Cardiac muscle cell (in vitro differentiated cells and primary cell): ENCODE measurements around the gene KRTAP4-2. TPM values are rescaled to one million over a fixed set of nuclear protein-coding genes. Genes with fewer than 3 reads are reported as not detected.

ENCODE experiments used
- DNase-seq, 2 donors: peaks; one replicate each; pipeline versions ENCODE4 v3.0.0 to v3.0.0-alpha.2; 2010 to 2017; ENCODE audit warnings: low read depth in 1 of 2, low spot score in 1 of 2
- H3K27ac ChIP-seq: fragments of 200-600 bp; sonication (generic); 2 replicates; pipeline ENCODE4 v1.5.1; 2016
- H3K27me3 ChIP-seq: fragments of 200-600 bp; sonication (generic); 2 replicates; pipeline ENCODE4 v1.6.0; 2016; ENCODE audit warnings: control low read depth
- H3K36me3 ChIP-seq: fragments of 200-600 bp; sonication (generic); 2 replicates; pipeline ENCODE4 v1.5.1; 2016; ENCODE audit warnings: control low read depth
- H3K4me1 ChIP-seq: fragments of 200-600 bp; sonication (generic); 2 replicates; pipeline ENCODE4 v1.8.1; 2017; ENCODE audit warnings: low read depth, mild to moderate bottlenecking, mixed run types
- H3K4me3 ChIP-seq: fragments of 200-600 bp; sonication (generic); 2 replicates; pipeline ENCODE4 v1.5.1; 2016; ENCODE audit warnings: mild to moderate bottlenecking
- H3K9me3 ChIP-seq: fragments of 200-600 bp; sonication (generic); 2 replicates; pipeline ENCODE4 v1.5.1; 2017; ENCODE audit warnings: low read depth, mild to moderate bottlenecking, control low read depth
- CTCF ChIP-seq: IDR thresholded peaks from 2 replicates; pipeline ENCODE4 v1.5.1; 2012; ENCODE audit warnings: low read depth, mild to moderate bottlenecking, low read length
- polyA plus RNA-seq: library from polyadenylated mRNA; unstranded; fragments of >200 nt; fragmentation: Nextera tagmentation; extraction: Ambion mirVana; gene quantifications from 2 replicates; pipeline ENCODE4 v1.2.1, GENCODE V29; 2016
- total RNA-seq: library from RNA; depleted of rRNA; stranded (reverse); fragments of >200 nt; gene quantifications from 2 replicates; pipeline ENCODE4 v1.2.3, GENCODE V29; 2016

Gene KRTAP4-2
- total and polyA plus RNA-seq, 2 experiments from 2014 or later = not detected

GRCh38 chr17:41133880-41134735 is 43.9 kb downstream of the KRTAP4-2 start:
- no peak for TF ChIP-seq CTCF
- no peak for DNase-seq
- no peak overlapping the region for H3K4me3 ChIP-seq
- no peaks in the 10 kb centered on the region for H3K36me3 ChIP-seq
- no peaks in the 10 kb centered on the region for H3K4me1 ChIP-seq
- no peak overlapping the region for H3K27ac ChIP-seq
- no peaks in the 10 kb centered on the region for H3K27me3 ChIP-seq
- H3K9me3 ChIP-seq = no peaks in the 10 kb centered on the region

GRCh38 chr17:41131979-41132378 is 46.0 kb downstream of the KRTAP4-2 start:
- Histone ChIP-seq H3K4me1 (no peaks in the 10 kb centered on the region), H3K36me3 (no peaks in the 10 kb centered on the region), H3K27ac (no peak overlapping the region), H3K4me3 (no peak overlapping the region), H3K27me3 (no peaks in the 10 kb centered on the region), H3K9me3 (no peaks in the 10 kb centered on the region)
- no peak for TF ChIP-seq CTCF
- no peak for DNase-seq

Other genes starting within 250 kb of the KRTAP4-2 start
Only the 30 nearest of the 41 such genes appear.
- gene KRTAP1-5, start 151.0 kb downstream of the KRTAP4-2 start, total RNA-seq = not detected in 2 replicates
- gene KRTAP1-5, start 151.0 kb downstream of the KRTAP4-2 start, polyA plus RNA-seq = not detected in 2 replicates
- gene KRTAP1-4, start 148.0 kb downstream of the KRTAP4-2 start, total RNA-seq = not detected in 2 replicates
- gene KRTAP1-4, start 148.0 kb downstream of the KRTAP4-2 start, polyA plus RNA-seq = not detected in 2 replicates
- not detected in 2 replicates for gene KRTAP1-3, start 143.3 kb downstream of the KRTAP4-2 start, total RNA-seq
- gene KRTAP1-3, start 143.3 kb downstream of the KRTAP4-2 start, polyA plus RNA-seq = not detected in 2 replicates
- not detected in 2 replicates for gene KRTAP1-1, start 136.8 kb downstream of the KRTAP4-2 start, total RNA-seq
- gene KRTAP1-1, start 136.8 kb downstream of the KRTAP4-2 start, polyA plus RNA-seq = not detected in 2 replicates
- gene KRTAP2-1, start 130.9 kb downstream of the KRTAP4-2 start, total RNA-seq = not detected in 2 replicates
- not detected in 2 replicates for gene KRTAP2-1, start 130.9 kb downstream of the KRTAP4-2 start, polyA plus RNA-seq
- not detected in 2 replicates for gene KRTAP2-2, start 123.0 kb downstream of the KRTAP4-2 start, total RNA-seq
- not detected in 2 replicates for gene KRTAP2-2, start 123.0 kb downstream of the KRTAP4-2 start, polyA plus RNA-seq
- gene KRTAP2-3, start 118.1 kb downstream of the KRTAP4-2 start, total RNA-seq = not detected in 2 replicates
- gene KRTAP2-3, start 118.1 kb downstream of the KRTAP4-2 start, polyA plus RNA-seq = not detected in 2 replicates
- gene KRTAP2-4, start 112.3 kb downstream of the KRTAP4-2 start, total RNA-seq = not detected in 2 replicates
- gene KRTAP2-4, start 112.3 kb downstream of the KRTAP4-2 start, polyA plus RNA-seq = not detected in 2 replicates
- not detected in 2 replicates for gene KRTAP4-7, start 94.1 kb downstream of the KRTAP4-2 start, total RNA-seq
- not detected in 2 replicates for gene KRTAP4-7, start 94.1 kb downstream of the KRTAP4-2 start, polyA plus RNA-seq
- gene KRTAP4-8, start 80.1 kb downstream of the KRTAP4-2 start, total RNA-seq = not detected in 2 replicates
- not detected in 2 replicates for gene KRTAP4-8, start 80.1 kb downstream of the KRTAP4-2 start, polyA plus RNA-seq
- not detected in 2 replicates for gene KRTAP4-16, start 76.0 kb downstream of the KRTAP4-2 start, total RNA-seq
- gene KRTAP4-16, start 76.0 kb downstream of the KRTAP4-2 start, polyA plus RNA-seq = not detected in 2 replicates
- not detected in 2 replicates for gene KRTAP4-9, start 72.8 kb downstream of the KRTAP4-2 start, total RNA-seq
- gene KRTAP4-9, start 72.8 kb downstream of the KRTAP4-2 start, polyA plus RNA-seq = not detected in 2 replicates
- gene KRTAP4-11, start 59.8 kb downstream of the KRTAP4-2 start, total RNA-seq = not detected in 2 replicates
- not detected in 2 replicates for gene KRTAP4-11, start 59.8 kb downstream of the KRTAP4-2 start, polyA plus RNA-seq
- gene KRTAP4-12, start 54.0 kb downstream of the KRTAP4-2 start, total RNA-seq = not detected in 2 replicates
- not detected in 2 replicates for gene KRTAP4-12, start 54.0 kb downstream of the KRTAP4-2 start, polyA plus RNA-seq
- gene KRTAP4-6, start 37.7 kb downstream of the KRTAP4-2 start, total RNA-seq = not detected in 2 replicates
- gene KRTAP4-6, start 37.7 kb downstream of the KRTAP4-2 start, polyA plus RNA-seq = not detected in 2 replicates
- gene KRTAP4-5, start 28.4 kb downstream of the KRTAP4-2 start, total RNA-seq = not detected in 2 replicates
- gene KRTAP4-5, start 28.4 kb downstream of the KRTAP4-2 start, polyA plus RNA-seq = not detected in 2 replicates
- gene KRTAP4-4, start 17.5 kb downstream of the KRTAP4-2 start, total RNA-seq = not detected in 2 replicates
- not detected in 2 replicates for gene KRTAP4-4, start 17.5 kb downstream of the KRTAP4-2 start, polyA plus RNA-seq
- gene KRTAP4-3, start 10.0 kb downstream of the KRTAP4-2 start, total RNA-seq = not detected in 2 replicates
- gene KRTAP4-3, start 10.0 kb downstream of the KRTAP4-2 start, polyA plus RNA-seq = not detected in 2 replicates
- not detected in 2 replicates for gene KRTAP4-1, start 6.7 kb upstream of the KRTAP4-2 start, total RNA-seq
- gene KRTAP4-1, start 6.7 kb upstream of the KRTAP4-2 start, polyA plus RNA-seq = not detected in 2 replicates
- gene KRTAP9-1, start 11.7 kb upstream of the KRTAP4-2 start, total RNA-seq = not detected in 2 replicates
- gene KRTAP9-1, start 11.7 kb upstream of the KRTAP4-2 start, polyA plus RNA-seq = not detected in 2 replicates
- not detected in 2 replicates for gene KRTAP9-2, start 48.4 kb upstream of the KRTAP4-2 start, total RNA-seq
- gene KRTAP9-2, start 48.4 kb upstream of the KRTAP4-2 start, polyA plus RNA-seq = not detected in 2 replicates
- not detected in 2 replicates for gene KRTAP9-3, start 54.2 kb upstream of the KRTAP4-2 start, total RNA-seq
- gene KRTAP9-3, start 54.2 kb upstream of the KRTAP4-2 start, polyA plus RNA-seq = not detected in 2 replicates
- gene KRTAP9-8, start 59.8 kb upstream of the KRTAP4-2 start, total RNA-seq = not detected in 2 replicates
- not detected in 2 replicates for gene KRTAP9-8, start 59.8 kb upstream of the KRTAP4-2 start, polyA plus RNA-seq
- not detected in 2 replicates for gene KRTAP9-4, start 71.5 kb upstream of the KRTAP4-2 start, total RNA-seq
- not detected in 2 replicates for gene KRTAP9-4, start 71.5 kb upstream of the KRTAP4-2 start, polyA plus RNA-seq
- not detected in 2 replicates for gene KRTAP9-9, start 77.2 kb upstream of the KRTAP4-2 start, total RNA-seq
- gene KRTAP9-9, start 77.2 kb upstream of the KRTAP4-2 start, polyA plus RNA-seq = not detected in 2 replicates
- gene KRTAP9-6, start 87.2 kb upstream of the KRTAP4-2 start, total RNA-seq = not detected in 2 replicates
- not detected in 2 replicates for gene KRTAP9-6, start 87.2 kb upstream of the KRTAP4-2 start, polyA plus RNA-seq
- gene KRTAP9-7, start 97.5 kb upstream of the KRTAP4-2 start, total RNA-seq = not detected in 2 replicates
- gene KRTAP9-7, start 97.5 kb upstream of the KRTAP4-2 start, polyA plus RNA-seq = not detected in 2 replicates
- gene KRTAP29-1, start 124.6 kb upstream of the KRTAP4-2 start, total RNA-seq = not detected in 2 replicates
- gene KRTAP29-1, start 124.6 kb upstream of the KRTAP4-2 start, polyA plus RNA-seq = not detected in 2 replicates
- not detected in 2 replicates for gene KRTAP16-1, start 131.1 kb upstream of the KRTAP4-2 start, total RNA-seq
- gene KRTAP16-1, start 131.1 kb upstream of the KRTAP4-2 start, polyA plus RNA-seq = not detected in 2 replicates
- not detected in 2 replicates for gene KRTAP17-1, start 137.5 kb upstream of the KRTAP4-2 start, total RNA-seq
- not detected in 2 replicates for gene KRTAP17-1, start 137.5 kb upstream of the KRTAP4-2 start, polyA plus RNA-seq